Gastroesophageal sphincter (tissue), 4 donors: ENCODE results near the gene L3MBTL4. TPM values are rescaled to one million over a fixed set of nuclear protein-coding genes. Genes with fewer than 3 reads are reported as not detected.

Experiments used
- ATAC-seq: fragments of 150-250 bp; one replicate; pipeline ENCODE4 v1.9.1; 2016; ENCODE audit warnings: mild to moderate bottlenecking, moderate library complexity
- H3K27ac ChIP-seq, 4 donors: fragments of 200-600 bp; sonication (generic) in 3 of 4; 1 replicate in 3 of 4; 2 replicates in 1 of 4; pipeline ENCODE4 v1.5.1; 2016 to 2019
- H3K27me3 ChIP-seq: fragments of 200-600 bp; sonication (generic); one replicate; pipeline ENCODE4 v1.5.1; 2019
- H3K36me3 ChIP-seq, 2 donors: fragments of 200-600 bp; sonication (generic); one replicate each; pipeline ENCODE4 v1.5.1; 2019; ENCODE audit warnings: control low read depth in 1 of 2
- H3K4me1 ChIP-seq, 3 donors: fragments of 200-600 bp; sonication (generic); 1 replicate in 2 of 3; 2 replicates in 1 of 3; pipeline ENCODE4 v1.5.1; 2016 to 2019; ENCODE audit warnings: control low read depth in 2 of 3
- H3K4me3 ChIP-seq, 2 donors: fragments of 200-600 bp; sonication (generic); one replicate each; pipeline ENCODE4 v1.5.1; 2019; ENCODE audit warnings: mild to moderate bottlenecking in 1 of 2, moderate library complexity in 1 of 2
- H3K9me3 ChIP-seq, 3 donors: fragments of 200-600 bp; sonication (generic); one replicate each; pipeline ENCODE4 v1.5.1; 2017 to 2019; ENCODE audit warnings: control low read depth in 2 of 3
- CTCF ChIP-seq, 4 experiments: fragments of 200-600 bp in 2 of 4; fragments of 450-650 bp in 2 of 4; sonication (generic) in 1 of 4; IDR thresholded peaks; one replicate each; pipeline ENCODE4 v1.5.1; 2017 to 2019; ENCODE audit warnings: antibody characterized with exemption in 4 of 4, mild to moderate bottlenecking in 2 of 4, moderate library complexity in 2 of 4
- EP300 ChIP-seq: sonication (generic); formaldehyde crosslinking; IDR thresholded peaks from one replicate; pipeline ENCODE4 v1.6.1; 2017; ENCODE audit warnings: antibody characterized with exemption, mild to moderate bottlenecking
- POLR2A ChIP-seq, 2 donors: fragments of 450-650 bp; IDR thresholded peaks; one replicate each; pipeline ENCODE4 v1.6.1; 2017; ENCODE audit warnings: antibody characterized with exemption in 2 of 2, mild to moderate bottlenecking in 2 of 2, moderate library complexity in 1 of 2
- POLR2AphosphoS5 ChIP-seq: sonication (generic); formaldehyde crosslinking; IDR thresholded peaks from one replicate; pipeline ENCODE4 v1.6.1; 2017; ENCODE audit warnings: antibody characterized with exemption
- WGBS, 2 donors: methylation state at CpG; one replicate each; pipeline ENCODE4 v1.1.5; 2018; ENCODE audit warnings: low coverage in 1 of 2; 5-methylcytosine and 5-hydroxymethylcytosine counted together
- total RNA-seq, 4 donors: library from RNA; depleted of rRNA; stranded (reverse); fragments of >200 nt; gene quantifications; one replicate each; pipeline ENCODE4 v1.1.0, GENCODE V29; 2016

Gene L3MBTL4
- total RNA-seq, 4 donors from 2014 or later = 0.46 to 8.1 (median 4.9) TPM

GRCh38 chr18:6242004-6242403 is 172.7 kb downstream of the L3MBTL4 start:
- H3K36me3 ChIP-seq = no peaks in the 10 kb centered on the region
- no peaks in the 10 kb centered on the region for H3K4me1 ChIP-seq
- no peaks in the 10 kb centered on the region for H3K27me3 ChIP-seq
- TF ChIP-seq EP300 (no peak), POLR2A (IDR thresholded peaks at IDR 0.05) (no peak), CTCF (IDR thresholded peaks at IDR 0.05) (no peak), POLR2AphosphoS5 (no peak)
- H3K9me3 ChIP-seq = no peaks in the 10 kb centered on the region
- no peak overlapping the region for H3K4me3 ChIP-seq
- ATAC-seq = no peak
- 100% methylated on average over 8 of the region's 11 CpGs; no CpG with 5 or more reads in 1 of the 2 donors for WGBS, 2 donors
- H3K27ac ChIP-seq = no peak overlapping the region

- TF ChIP-seq POLR2A (IDR thresholded peaks at IDR 0.05) (no peak), POLR2AphosphoS5 (no peak), EP300 (no peak), CTCF (IDR thresholded peaks at IDR 0.05) (no peak)
- WGBS, 2 donors = 86 to 92% methylated on average over 2 to 6 of the region's 6 CpGs
- no peaks in the 10 kb centered on the region for H3K27me3 ChIP-seq
- no peaks in the 10 kb centered on the region for H3K36me3 ChIP-seq
- ATAC-seq = no peak
- no peaks in the 10 kb centered on the region for H3K4me1 ChIP-seq
- no peak overlapping the region for H3K4me3 ChIP-seq
- no peak overlapping the region for H3K27ac ChIP-seq
- H3K9me3 ChIP-seq = no peaks in the 10 kb centered on the region
These were observed 175.0 kb downstream of the L3MBTL4 start for GRCh38 chr18:6239716-6240115.

- H3K4me3 ChIP-seq = no peak overlapping the region
- H3K9me3 ChIP-seq = peaks cover 0 to 6% (median 0%) of the 10 kb centered on the region in 3 donors
- no peaks in the 10 kb centered on the region for H3K4me1 ChIP-seq
- no peak for ATAC-seq
- no peak for TF ChIP-seq POLR2A (IDR thresholded peaks at IDR 0.05)
- no peak for TF ChIP-seq EP300
- no peak for TF ChIP-seq CTCF (IDR thresholded peaks at IDR 0.05)
- TF ChIP-seq POLR2AphosphoS5 = no peak
- H3K27me3 ChIP-seq = no peaks in the 10 kb centered on the region
- no peaks in the 10 kb centered on the region for H3K36me3 ChIP-seq
- WGBS, 2 donors = 77 to 89% methylated on average over 2 of the region's 2 CpGs
- H3K27ac ChIP-seq = no peak overlapping the region
These were observed 178.5 kb downstream of the L3MBTL4 start for GRCh38 chr18:6236258-6236657.

GRCh38 chr18:6222271-6222670 is 192.4 kb downstream of the L3MBTL4 start:
- TF ChIP-seq POLR2A (IDR thresholded peaks at IDR 0.05) (no peak), CTCF (IDR thresholded peaks at IDR 0.05) (no peak), POLR2AphosphoS5 (no peak), EP300 (no peak)
- Histone ChIP-seq H3K27ac (no peak overlapping the region), H3K36me3 (no peaks in the 10 kb centered on the region), H3K4me3 (no peak overlapping the region), H3K9me3 (peaks cover 0 to 15% (median 0%) of the 10 kb centered on the region in 3 donors), H3K27me3 (no peaks in the 10 kb centered on the region), H3K4me1 (no peaks in the 10 kb centered on the region)
- 69 to 84% methylated on average over 4 of the region's 4 CpGs for WGBS, 2 donors
- no peak for ATAC-seq

GRCh38 chr18:6221602-6222014 is 193.1 kb downstream of the L3MBTL4 start:
- Histone ChIP-seq H3K27ac (no peak overlapping the region), H3K4me3 (no peak overlapping the region), H3K4me1 (no peaks in the 10 kb centered on the region), H3K9me3 (peaks cover 0 to 15% (median 0%) of the 10 kb centered on the region in 3 donors), H3K36me3 (no peaks in the 10 kb centered on the region), H3K27me3 (no peaks in the 10 kb centered on the region)
- no peak for TF ChIP-seq CTCF (IDR thresholded peaks at IDR 0.05)
- no peak for TF ChIP-seq EP300
- no peak for TF ChIP-seq POLR2A (IDR thresholded peaks at IDR 0.05)
- no peak for TF ChIP-seq POLR2AphosphoS5
- WGBS, 2 donors = 72 to 100% methylated on average over 1 to 2 of the region's 2 CpGs
- no peak for ATAC-seq
